Stimulated activated CD4-positive, alpha-beta T cell treated with anti-CD3 and anti-CD28 coated beads, TNF-alpha, amount 100 ng/mL, for 1 hour (primary cell): Measurements from ENCODE around the gene KSR2.

Experiments
- DNase-seq, 3 donors: peaks; one replicate each; pipeline ENCODE4 v3.0.0-alpha.2; 2020; ENCODE audit warnings: low read depth in 3 of 3, low spot score in 1 of 3

Gene KSR2

DNA sequence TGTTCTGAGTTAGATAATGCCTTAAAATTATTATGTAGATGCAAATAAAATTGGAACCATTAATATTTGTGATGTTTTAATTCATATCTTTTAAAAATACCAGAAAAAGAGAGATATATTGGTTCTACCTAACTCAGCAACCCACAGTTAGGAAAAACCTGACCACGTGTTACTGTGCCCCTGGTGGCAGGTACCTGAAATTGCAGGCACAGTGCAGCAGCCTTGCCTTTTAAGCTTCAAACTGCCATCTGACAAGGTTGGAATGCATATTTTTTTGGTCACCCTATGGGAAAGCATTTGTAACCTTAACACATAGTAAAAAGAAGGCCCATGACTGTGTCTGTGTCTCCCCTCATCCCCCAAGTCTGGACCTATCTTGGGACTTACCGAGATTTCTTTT is 498.0 kb downstream of the KSR2 start:
- no peak for DNase-seq

DNA sequence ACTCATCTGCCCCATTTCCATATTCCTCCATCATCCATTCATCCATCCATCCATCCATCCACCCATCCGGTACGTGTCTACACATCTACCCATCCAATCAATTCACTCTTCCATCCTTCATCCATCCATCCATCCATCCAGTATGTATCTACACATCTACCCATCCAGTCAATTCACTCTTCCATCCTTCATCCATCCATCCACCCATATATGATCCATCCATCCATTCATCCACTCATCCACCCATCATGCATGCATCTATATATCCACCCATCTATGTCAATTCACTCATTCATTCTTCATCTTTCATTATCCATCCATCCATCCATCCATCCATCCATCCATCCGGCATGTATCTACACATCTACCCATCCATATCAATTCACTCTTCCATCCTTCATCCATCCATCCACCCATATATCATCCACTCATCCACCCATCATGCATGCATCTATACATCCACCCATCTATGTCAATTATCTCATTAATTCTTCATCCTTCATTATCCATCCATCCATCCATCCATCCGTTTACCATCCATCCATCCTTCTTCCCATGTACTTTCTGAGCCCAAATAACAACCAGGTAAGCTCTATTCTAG is 498.8 kb downstream of the KSR2 start:
- DNase-seq = no peak

DNA sequence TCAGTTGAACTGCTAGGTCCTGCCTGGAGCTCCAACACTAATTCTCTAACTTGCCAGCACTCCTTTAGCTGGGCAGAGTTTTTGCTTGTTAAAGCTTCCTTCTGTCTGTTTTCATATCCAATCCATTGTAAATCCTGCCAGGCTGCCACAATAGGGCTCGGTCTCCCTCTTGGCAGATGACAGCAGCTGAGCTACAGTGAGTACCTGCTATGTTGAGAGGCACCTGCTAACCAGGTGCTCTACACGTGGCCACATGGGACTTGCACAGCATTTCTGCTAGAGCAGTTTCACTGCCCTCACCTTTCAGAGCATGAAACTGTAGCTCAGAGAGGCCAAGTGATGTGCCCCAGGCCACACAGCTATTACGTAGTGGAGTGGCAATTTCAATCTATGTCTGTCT is 500.8 kb downstream of the KSR2 start:
- DNase-seq = no peak

DNA sequence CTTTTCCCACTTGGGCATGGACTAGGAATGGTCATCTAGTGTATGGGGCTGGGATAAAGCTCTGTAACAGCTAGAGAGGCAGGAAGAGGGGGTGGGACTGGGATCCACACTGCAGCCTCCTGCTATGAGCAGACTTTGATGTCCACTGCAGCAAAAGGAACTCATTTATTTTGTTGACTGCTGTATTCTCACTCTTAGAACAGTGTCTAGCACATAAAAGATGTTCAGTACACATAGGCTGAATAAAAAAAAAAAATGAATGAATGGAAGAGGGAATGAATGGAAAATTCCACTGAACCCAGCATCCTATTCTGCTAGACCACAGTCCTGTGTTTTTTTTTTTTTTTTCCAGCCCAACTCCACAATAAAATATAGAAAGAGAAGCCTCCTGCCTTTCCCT is 501.2 kb downstream of the KSR2 start:
- DNase-seq = no peak

DNA sequence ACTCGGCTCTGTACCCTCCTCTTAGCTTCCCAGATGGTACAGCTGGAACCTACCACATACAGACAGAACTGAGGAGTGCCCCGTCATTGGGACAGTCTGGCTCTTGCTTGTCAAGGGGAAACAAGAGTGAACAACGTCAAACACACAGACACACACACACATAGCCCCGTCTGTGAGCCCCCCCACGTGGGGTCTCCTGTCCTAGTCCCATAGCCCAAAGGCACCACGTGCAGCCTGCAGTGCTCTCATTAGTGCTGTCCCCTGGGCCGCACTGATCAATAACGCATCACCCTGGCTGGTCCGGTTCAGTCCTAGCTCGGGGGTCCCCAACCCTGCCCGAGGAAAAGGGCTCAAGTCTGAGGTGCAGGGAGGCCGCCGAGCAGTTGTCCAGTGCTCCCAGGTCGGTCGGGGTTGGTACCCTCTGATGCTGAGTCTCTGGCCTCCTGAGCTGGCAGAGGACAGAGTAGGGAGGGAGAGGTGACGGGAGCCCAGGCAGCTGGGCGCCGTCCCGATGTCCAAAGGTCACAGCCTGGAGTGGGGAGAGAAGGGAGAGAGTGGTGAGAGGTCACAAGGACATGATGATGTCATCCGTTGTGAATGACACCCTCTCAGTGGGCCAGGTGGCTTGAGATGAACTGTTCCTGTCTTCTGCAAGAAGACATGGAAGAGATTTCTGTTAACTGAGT is 502.0 kb downstream of the KSR2 start:
- no peak for DNase-seq

DNA sequence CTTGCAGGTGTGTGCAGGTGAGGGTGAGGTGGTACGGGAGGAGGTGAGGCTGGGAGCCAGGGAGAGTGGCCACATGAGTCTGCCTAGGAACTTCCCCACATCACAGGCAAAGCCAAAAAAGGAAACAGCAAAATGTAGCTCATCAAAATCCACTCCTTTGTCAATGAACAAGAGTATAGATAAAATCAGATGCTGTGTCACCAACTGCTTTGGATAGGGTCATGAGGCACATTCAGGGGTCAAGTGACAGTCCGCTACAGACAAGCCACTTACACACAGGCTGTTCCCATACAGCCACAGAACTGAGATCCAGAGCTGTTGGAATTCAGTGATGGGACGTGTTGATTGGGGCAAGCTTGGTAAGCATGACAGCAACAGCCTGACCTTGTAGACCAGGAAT is 507.1 kb downstream of the KSR2 start:
- no peak for DNase-seq

DNA sequence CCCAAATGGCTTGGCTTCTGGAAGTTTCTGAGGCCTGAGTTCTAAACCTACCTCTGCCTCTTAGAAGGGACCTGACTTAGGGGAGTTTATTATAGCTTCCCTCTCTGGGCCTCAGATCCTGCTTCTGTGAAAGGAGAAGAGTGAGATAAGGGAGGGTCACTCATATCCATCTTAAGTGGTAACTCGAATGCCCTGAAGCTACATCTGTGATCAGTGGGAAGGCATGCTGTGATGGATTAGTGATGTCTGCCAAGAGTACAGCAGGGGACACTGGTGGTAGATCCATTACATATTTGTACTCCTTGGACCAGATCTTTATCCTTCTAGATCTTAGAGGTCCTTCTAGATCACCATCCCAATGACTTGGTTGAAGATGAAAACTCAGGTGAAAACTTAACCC is 509.6 kb downstream of the KSR2 start:
- DNase-seq = no peak

DNA sequence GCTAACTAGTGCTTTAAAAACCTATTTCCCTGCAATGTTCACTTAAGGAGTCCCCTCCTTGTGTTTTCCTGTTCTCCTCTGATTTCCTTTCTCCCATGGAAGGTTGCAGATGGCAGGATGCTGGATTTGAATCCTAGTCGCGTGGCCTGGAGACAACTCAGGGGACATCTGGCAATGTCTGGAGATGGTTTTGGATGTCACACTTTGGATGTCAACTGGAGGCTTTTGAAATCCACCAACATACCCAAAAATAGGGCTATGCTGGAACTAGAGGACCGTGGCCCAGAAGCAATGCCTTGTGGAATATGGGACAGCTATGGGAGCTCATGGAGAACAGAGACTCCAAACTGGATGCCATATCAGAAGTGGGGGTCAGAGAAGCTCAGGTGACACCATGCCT is 511.6 kb downstream of the KSR2 start:
- no peak for DNase-seq

DNA sequence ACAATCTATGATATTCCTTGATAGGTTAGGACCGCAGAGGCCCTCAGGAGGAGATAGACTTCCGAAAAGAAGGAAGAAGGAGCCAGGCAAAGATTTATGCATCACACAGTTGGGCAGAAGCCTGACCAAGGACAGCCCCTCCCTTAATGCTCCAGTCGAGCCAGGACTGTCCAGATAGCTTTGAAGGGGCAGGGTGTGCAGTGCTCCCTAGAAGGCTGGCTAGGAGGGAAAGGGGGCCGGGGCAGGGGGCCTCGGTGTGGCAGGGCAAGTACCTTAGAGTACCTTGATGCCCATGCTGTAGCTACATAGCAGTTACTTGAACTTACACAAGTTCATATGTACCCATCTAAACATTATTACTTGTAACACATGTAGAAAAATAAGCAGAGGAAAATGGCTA is 512.7 kb downstream of the KSR2 start:
- DNase-seq = no peak

DNA sequence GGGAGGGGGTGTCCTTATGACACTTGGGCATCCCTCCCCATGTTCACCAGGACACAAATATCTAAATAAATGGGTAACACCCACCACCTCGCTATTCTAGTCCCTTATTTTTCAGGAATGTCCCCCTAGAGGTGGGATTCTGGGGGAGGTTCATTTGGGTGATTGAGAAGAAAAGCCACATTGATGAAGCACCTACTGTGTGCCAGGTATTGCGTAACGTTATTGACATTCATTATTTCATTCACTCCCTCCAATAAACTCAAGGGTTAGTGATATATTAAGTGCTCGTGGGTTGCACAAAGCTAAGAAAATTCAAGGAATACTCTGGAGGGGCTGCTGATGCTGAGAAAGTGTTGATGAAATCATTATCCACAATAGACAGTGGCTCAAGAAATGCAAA is 514.8 kb downstream of the KSR2 start:
- DNase-seq = no peak

DNA sequence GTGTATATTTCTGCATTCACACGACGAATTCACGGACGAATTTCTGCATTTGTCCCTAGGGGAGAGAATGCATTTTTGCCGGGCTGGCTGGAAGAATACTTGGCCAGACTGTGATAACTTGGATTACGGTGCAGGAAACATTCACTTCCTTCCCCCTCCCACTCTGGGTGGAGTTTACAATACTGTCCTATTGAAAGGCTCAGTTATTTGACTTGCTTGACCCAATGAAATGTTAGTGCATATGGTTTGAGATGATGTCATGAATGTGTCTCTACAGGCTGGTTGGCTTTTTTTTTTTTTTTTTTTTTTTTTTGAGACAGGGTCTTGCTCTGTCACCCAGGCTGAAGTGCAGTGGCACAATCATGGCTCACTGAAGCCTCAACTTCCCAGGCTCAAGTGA is 516.7 kb downstream of the KSR2 start:
- no peak for DNase-seq

DNA sequence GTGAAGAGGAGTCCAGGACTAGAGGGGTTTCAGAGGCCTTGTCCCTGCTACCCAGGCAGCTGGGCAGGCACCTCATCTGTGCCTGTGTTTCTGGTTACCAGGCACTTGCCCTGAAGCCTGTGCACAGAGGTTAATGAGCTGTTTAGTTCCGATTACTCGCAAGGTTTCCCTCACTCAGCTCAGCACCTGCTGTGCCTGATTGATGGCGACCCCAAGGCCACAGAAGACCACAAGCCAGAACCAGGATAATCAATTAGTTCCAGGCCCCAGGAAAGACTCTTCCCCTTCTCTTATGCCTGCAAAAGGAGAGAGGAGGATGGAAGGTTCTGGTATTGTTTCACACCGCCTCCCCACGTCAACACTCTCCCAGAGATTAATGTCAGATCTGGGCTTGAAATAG is 518.6 kb downstream of the KSR2 start:
- no peak for DNase-seq

DNA sequence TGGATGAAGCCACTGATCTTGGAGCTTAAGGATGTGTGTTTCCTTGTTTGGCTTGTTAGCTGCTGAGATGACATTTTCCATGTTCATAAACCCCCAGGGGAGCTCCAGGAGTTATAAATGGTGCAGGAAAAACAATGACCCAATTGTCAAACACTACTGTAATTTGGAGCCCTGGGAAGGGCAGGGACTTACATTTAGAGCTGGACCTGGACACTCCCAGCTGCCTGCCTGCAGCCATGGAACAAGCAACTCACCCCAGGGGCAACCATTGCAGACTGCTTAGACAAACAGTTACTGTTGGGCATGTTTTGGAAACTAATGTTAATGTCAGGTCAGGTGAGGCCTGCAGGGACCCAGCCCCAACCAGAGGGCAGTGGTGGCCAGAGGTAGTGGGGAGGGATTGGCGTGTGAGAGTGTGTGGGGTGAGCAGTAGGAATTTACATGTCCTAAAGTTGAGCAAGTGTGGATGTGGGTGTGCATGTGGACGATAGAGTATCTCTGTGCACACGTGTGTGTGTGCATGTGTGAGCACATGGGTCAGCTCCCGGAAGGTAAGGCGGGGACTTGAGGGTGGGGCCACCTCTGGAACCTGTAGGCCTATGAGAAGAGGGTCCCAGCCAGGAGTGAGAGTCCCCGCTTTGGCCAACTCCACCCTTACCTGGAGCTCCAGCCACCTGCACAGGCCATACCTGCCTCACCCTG is 521.0 kb downstream of the KSR2 start:
- no peak for DNase-seq

DNA sequence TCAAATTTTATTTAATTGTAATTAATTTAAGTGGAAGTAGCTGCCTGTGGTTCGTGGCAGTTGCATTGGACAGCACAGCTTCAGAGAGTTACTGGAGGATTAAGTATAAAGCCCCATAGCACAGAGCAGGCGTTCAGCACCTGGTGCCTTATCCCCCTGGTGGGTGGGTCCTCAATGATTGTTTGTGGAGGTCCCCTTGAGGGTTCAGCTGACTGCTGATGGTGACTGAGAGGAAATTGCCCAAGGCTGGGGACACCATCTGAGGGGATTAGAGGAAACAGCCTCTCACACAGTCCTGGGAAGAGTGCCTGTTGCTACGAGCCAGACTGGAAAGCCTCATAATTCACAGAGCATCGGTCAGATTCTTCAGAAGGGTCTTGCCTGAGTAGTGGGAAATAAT is 524.0 kb downstream of the KSR2 start:
- no peak for DNase-seq

DNA sequence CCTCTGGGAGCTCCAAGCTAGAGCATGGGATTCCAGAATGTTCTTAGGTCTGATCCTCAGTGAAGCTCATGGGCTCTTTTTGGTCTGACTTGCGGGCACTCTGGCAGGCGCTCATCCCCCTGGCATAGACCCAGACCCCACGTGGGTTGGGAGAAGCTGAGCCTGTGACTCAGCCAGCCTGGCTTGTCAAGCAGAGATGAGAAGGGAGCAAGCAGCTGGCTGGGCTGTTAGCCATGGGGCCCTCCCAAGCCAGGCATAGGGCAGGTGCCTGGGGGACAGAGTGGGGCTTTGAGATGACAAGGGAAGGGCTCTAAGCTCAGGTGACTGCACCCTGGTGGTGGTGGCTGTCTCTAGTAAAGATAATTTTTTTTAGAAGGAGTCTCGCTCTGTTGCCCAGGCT is 527.0 kb downstream of the KSR2 start:
- DNase-seq = no peak

DNA sequence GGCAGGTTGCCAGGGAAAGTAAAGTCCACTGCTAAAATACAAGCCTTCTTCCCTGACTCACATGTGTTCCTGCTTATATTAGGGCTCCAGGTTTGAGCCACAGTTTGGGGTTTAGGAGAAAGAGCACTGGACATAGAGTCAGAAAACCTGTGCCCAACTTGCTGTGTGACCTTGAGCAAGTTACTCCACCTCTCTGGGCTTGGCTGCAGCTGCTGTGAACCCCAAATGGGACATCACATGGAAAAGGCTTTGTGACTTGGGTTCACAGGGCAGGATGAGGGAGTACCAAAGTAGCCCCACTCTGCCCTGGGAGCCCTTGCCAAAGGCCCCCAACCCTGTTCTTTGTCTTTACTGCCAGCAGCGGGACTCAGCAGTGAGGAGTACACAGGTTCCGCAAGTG is 528.4 kb downstream of the KSR2 start:
- no peak for DNase-seq

DNA sequence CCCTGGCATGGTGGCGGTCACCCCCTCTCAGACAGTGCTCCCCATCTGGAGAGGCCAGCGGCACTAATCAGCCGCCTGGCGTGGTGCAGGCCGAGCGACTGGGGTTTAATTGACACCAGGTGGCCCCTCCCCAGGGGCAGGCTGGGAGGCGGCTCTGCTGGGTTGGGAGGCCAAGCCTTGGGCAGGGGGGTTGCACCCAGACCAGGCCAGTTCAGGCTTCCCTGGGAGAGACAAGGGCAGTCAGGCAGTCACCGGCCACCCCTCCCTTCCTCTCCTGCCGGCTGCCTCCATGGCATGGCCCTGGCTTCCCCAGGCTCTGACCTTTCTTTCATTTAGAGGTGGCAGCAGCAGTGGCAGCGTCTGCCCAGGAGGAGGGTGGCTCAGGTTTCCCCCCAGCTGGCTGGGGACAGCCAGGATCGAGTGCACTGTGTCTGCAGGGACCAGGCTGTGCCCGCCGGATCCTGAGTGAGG is 529.2 kb downstream of the KSR2 start:
- DNase-seq = no peak

DNA sequence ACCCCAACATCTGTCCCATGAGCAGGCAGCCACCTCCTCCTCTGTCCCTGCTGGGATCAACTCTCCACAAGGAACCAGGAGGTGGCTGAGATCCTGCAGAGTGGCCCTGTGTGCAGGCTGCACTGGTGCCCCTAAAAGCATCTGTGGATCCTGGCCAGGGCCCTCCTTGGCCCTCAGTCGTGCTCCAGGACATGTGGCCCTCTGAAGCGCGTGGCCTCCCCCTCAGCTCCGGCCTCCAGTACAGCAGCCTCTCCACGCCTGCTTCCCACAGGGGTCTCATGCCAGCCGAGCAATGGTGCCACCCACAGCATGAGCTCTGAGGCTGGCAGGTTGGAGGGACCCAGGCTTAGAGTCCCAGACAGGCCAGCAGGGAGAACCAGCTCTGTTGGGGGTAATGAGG is 530.0 kb downstream of the KSR2 start:
- no peak for DNase-seq

DNA sequence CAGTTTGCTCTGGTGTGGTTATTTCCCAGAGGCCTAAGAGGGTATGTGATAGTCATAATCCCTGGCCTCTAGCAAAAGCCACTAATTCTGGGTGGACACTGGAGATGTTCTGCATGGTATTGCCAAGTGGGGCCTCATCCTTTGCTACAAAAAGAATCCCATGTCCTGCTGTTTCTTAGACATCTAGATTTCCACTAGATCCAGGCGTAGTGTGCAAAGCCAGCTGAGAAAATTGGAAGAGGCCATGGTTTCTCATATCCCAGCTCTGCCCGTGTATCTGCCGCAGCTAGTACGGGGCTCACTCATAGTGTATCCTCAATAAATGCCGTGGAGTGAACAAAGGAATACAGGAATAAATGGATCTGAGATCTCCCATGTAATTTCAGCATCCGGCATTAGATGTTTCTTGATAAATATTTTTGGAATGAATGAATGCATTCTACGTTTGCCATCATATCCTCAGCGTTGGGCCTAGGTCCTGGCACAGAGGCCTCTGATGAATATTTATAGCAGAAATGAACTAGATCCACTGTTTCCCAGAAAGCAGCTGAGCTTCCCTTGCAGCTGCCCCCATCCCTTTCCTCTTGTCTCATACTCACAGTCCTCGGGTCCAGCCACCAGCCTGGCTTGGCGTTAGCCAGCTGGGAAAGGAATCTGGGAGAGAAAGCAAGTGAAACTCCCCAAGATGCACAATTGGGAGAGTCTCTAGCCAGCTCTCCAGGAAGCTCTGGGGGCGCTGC is 531.1 kb downstream of the KSR2 start:
- no peak for DNase-seq

DNA sequence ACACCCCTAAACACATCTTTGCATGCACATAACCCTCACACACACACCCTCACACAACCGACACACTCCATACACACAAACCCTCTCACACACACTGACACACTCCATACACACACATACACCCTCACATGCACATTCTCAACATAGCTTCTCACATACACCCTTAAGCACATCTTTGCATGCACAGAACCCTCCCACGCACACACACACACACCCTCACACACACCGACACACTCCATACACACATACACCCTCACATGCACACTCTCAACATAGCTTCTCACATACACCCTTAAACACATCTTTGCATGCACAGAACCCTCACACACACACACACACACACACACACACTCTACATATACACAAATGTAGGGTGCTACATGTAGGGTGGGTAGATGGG is 534.9 kb downstream of the KSR2 start:
- no peak for DNase-seq

DNA sequence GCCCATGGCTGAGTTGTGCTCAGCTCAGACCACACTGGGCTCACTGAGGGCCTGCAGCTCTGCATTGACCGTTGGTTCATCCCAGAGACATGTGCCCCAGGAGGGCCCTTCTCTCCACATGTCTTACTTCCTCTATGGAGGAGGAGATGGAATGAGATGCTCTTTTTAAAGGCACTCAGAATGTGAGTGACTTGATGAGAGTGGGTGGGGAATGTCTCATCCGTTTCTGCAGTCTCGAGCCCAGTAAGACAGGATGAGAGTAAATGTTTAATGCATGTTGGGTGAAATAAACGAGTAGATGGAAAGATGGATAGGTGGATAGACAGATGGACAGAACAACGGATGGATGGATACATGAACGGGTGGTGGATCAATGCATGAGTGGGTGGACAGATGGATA is 538.5 kb downstream of the KSR2 start:
- DNase-seq = no peak

DNA sequence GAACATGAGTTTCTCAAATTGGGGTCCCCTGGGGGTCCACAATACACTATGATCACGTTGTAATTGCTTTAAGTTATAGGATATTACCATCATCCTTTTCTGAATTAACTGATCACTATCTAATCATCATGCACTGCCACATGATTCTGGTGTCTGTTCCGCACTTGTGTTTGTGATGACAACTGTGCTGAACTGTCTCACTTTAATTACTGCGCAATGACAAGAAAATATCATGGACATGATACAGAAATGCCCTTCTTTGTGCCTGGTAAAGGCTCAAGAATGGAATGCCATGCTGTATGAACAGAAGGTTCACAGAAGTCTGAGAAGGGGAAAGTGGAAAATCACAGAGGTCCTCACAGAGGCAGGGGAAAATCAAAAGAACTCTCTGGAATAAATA is 541.6 kb downstream of the KSR2 start:
- no peak for DNase-seq
